Bronchial epithelial cell (primary cell): ENCODE results near the gene ARHGEF19. TPM values are rescaled to one million over a fixed set of nuclear protein-coding genes. Genes with fewer than 3 reads are reported as not detected.
A peak's percentile ranks its signal among the peaks of the same experiment; 100 is the strongest.

Source experiments
- DNase-seq: peaks from one replicate; pipeline ENCODE4 v3.0.0-alpha.2; 2010; ENCODE audit warnings: low read depth
- FAIRE-seq: peaks from 2 replicates; lab custom pipeline; 2011; peaks lifted over from hg19 to GRCh38; lab: Jason Lieb, UNC
- H3K27me3 ChIP-seq: 2 replicates; pipeline ENCODE4 v1.5.1; 2011; ENCODE audit warnings: low read length; ENCODE audit not compliant: control insufficient read depth, insufficient read depth
- H3K36me3 ChIP-seq: 2 replicates; pipeline ENCODE4 v1.5.1; 2011; ENCODE audit warnings: low read length; ENCODE audit not compliant: control insufficient read depth, insufficient read depth
- H3K4me3 ChIP-seq: 2 replicates; pipeline ENCODE4 v1.5.1; 2011; ENCODE audit warnings: mild to moderate bottlenecking, low read depth, low read length, control low read depth
- total RNA-seq: library from RNA; depleted of rRNA; stranded (reverse); fragments of >200 nt; gene quantifications from 2 replicates; pipeline ENCODE4 v1.2.1, GENCODE V29; 2014
- TF ChIP-seq, protein P1 (sequence below): IDR thresholded peaks from 2 replicates; pipeline ENCODE4 v1.5.1; 2011; ENCODE audit warnings: mild to moderate bottlenecking, moderate library complexity, low read length, control low read depth, inconsistent platforms; ENCODE audit not compliant: insufficient read depth, severe bottlenecking

ARHGEF19 gene
- total RNA-seq, 1 donor from 2014 or later, result 3.2 TPM

DNA sequence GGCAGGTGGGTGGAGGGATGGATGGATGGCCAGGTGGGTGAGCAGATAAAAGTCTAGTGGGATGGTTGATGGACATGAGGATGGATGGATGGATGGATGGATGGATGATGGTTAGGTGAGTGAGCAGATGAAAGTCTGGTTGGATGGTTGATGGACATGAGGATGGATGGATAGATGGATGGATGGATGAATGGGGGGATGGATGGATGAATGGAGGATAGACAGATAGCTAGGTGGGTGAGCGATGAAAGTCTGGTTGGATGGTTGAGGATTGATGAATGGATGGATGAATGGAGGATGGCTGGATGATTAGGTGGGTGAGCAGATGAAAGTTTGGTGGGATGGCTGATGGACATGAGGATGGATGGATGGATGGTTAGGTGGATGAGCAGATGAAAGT is 9.0 kb upstream of the ARHGEF19 start:
- Histone ChIP-seq H3K4me3 (no peak overlapping the region), H3K36me3 (no peaks in the 10 kb centered on the region), H3K27me3 (peaks cover 3% of the 10 kb centered on the region)
- DNase-seq (no peak), FAIRE-seq (no peak)
- TF ChIP-seq, protein P1, sequence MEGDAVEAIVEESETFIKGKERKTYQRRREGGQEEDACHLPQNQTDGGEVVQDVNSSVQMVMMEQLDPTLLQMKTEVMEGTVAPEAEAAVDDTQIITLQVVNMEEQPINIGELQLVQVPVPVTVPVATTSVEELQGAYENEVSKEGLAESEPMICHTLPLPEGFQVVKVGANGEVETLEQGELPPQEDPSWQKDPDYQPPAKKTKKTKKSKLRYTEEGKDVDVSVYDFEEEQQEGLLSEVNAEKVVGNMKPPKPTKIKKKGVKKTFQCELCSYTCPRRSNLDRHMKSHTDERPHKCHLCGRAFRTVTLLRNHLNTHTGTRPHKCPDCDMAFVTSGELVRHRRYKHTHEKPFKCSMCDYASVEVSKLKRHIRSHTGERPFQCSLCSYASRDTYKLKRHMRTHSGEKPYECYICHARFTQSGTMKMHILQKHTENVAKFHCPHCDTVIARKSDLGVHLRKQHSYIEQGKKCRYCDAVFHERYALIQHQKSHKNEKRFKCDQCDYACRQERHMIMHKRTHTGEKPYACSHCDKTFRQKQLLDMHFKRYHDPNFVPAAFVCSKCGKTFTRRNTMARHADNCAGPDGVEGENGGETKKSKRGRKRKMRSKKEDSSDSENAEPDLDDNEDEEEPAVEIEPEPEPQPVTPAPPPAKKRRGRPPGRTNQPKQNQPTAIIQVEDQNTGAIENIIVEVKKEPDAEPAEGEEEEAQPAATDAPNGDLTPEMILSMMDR, result no peak

DNA sequence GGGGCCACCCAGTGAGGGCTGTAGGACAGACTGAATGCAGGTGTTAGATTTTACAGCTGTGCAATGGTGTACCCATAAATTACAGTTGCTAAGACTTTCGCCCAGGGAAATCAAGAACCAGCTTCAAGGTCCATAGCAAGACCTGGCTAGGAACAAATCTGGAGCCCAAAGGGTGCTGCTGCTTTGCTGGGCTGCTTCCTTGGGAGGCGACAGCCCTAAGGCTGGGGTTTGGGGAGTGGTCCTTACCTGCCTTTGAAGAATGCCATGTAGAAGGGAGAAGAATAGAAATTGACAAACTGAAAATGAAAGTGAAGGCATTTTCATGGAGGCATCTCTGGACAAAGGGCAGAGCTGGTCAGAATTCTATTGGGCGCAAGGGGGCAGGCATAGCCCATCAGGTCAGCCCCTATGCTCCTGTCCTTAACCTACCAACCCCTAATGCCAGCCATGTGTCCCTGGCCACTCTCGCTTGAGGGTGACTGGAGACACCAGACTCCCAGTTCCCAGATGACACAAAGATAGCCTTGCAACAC is 7.6 kb upstream of the ARHGEF19 start:
- H3K4me3 ChIP-seq, result no peak overlapping the region
- no peaks in the 10 kb centered on the region for H3K36me3 ChIP-seq
- FAIRE-seq (no peak), DNase-seq (no peak)
- no peaks in the 10 kb centered on the region for H3K27me3 ChIP-seq
- TF ChIP-seq, protein P1, result no peak

- no peak overlapping the region for H3K4me3 ChIP-seq
- TF ChIP-seq, protein P1, result no peak
- FAIRE-seq (no peak), DNase-seq (no peak)
- H3K36me3 ChIP-seq, result no peaks in the 10 kb centered on the region
- H3K27me3 ChIP-seq, result no peaks in the 10 kb centered on the region
These were observed 6.2 kb upstream of the ARHGEF19 start for GRCh38 chr1:16218674-16219071.

- no peak overlapping the region for H3K4me3 ChIP-seq
- H3K27me3 ChIP-seq, result no peaks in the 10 kb centered on the region
- TF ChIP-seq, protein P1, result no peak
- DNase-seq, result no peak
- no peak for FAIRE-seq
- H3K36me3 ChIP-seq, result no peaks in the 10 kb centered on the region
These were observed 5.7 kb upstream of the ARHGEF19 start for GRCh38 chr1:16218014-16218673.

DNA sequence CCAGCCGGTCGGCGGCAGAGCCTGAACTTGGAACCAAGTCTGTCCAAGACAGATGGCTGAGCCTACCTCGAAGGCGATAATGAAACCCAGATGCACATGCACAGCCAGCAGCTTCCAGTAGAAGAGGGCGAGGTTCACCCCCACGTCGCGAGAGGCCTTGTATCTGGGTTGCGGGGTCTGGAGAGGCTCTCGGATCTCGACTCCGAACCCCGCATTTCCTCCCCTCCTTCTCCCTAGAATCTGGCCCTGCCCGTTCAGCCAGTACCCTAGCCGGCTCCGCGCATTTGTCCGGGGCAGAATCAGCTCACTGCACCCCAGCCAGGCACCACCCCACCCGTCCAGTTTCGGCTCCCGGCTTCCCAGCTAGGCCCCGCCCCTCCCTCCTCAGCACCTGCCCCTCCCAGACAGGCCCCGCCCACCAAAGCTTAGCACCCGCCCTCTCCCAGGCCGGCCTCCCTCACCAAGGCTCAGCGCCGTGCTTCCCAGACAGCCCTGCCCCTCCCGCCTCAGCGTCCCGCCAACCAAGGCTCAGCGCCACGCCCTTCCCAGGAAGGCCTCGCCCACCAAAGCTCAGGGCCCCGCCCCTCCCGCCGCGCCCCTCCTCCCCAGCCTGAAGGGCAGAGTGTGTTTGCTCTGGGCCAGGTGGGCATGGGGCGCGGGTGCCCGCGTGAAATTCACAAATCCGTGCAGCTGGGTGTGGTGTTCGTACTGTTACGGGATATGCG is 4.8 kb upstream of the ARHGEF19 start:
- TF ChIP-seq, protein P1, result no peak
- FAIRE-seq, result no peak
- Histone ChIP-seq H3K4me3 (peak overlapping the region; percentile 48), H3K36me3 (no peaks in the 10 kb centered on the region), H3K27me3 (no peaks in the 10 kb centered on the region)
- peak; percentile 90 for DNase-seq
